HepG2 (cell line): Measurements from ENCODE around the gene KANK3. TPM values are rescaled to one million over a fixed set of nuclear protein-coding genes. Genes with fewer than 3 reads are reported as not detected.

Experiments
- CHCHD3 ChIP-seq: sonication (generic); formaldehyde crosslinking; IDR thresholded peaks from 2 replicates; pipeline ENCODE4 v1.8.0; 2022; ENCODE audit warnings: mild to moderate bottlenecking, missing genetic modification reagents, moderate library complexity
- FOSL2 ChIP-seq: sonication (generic); formaldehyde crosslinking; IDR thresholded peaks from 2 replicates; pipeline ENCODE4 v1.4.0; 2020; ENCODE audit warnings: missing genetic modification reagents
- FOXA3 ChIP-seq: IDR thresholded peaks from 2 replicates; pipeline ENCODE4 v1.6.1; 2016; ENCODE audit warnings: missing genetic modification reagents, missing compliant biosample characterization
- FOXP4 ChIP-seq: sonication (generic); formaldehyde crosslinking; IDR thresholded peaks from 2 replicates; pipeline ENCODE4 v1.4.0; 2020; ENCODE audit warnings: missing genetic modification reagents
- HIC2 ChIP-seq: sonication (generic); formaldehyde crosslinking; IDR thresholded peaks from 2 replicates; pipeline ENCODE4 v1.9.0; 2022; ENCODE audit warnings: low read depth, missing genetic modification reagents
- PLRG1 ChIP-seq: fragments of 450-650 bp; conservative IDR thresholded peaks from 2 replicates; pipeline ENCODE4 v1.6.1; 2016
- PRMT3 ChIP-seq: sonication (generic); formaldehyde crosslinking; IDR thresholded peaks from 2 replicates; pipeline ENCODE4 v1.8.1; 2022; ENCODE audit warnings: low read depth, mild to moderate bottlenecking, moderate library complexity, missing genetic modification reagents, borderline replicate concordance
- REPIN1 ChIP-seq: sonication (generic); formaldehyde crosslinking; IDR thresholded peaks from 2 replicates; pipeline ENCODE4 v1.8.0; 2022; ENCODE audit warnings: missing genetic modification reagents, low read depth, mild to moderate bottlenecking, borderline replicate concordance
- SATB2 ChIP-seq: sonication (generic); formaldehyde crosslinking; IDR thresholded peaks from 2 replicates; pipeline ENCODE4 v1.5.0; 2020; ENCODE audit warnings: missing genetic modification reagents
- SCMH1 ChIP-seq: sonication (generic); formaldehyde crosslinking; IDR thresholded peaks from 2 replicates; pipeline ENCODE4 v1.9.0; 2021; ENCODE audit warnings: missing genetic modification reagents, mild to moderate bottlenecking, borderline replicate concordance
- SIN3A ChIP-seq: IDR thresholded peaks from 2 replicates; pipeline ENCODE4 v1.6.1; 2011; ENCODE audit warnings: low read depth, mild to moderate bottlenecking, control low read depth, low read length, borderline replicate concordance
- SNAPC4 ChIP-seq: sonication (generic); formaldehyde crosslinking; IDR thresholded peaks from 2 replicates; pipeline ENCODE4 v1.4.0; 2020; ENCODE audit warnings: mild to moderate bottlenecking, missing genetic modification reagents
- SPEN ChIP-seq: sonication (generic); formaldehyde crosslinking; IDR thresholded peaks from 2 replicates; pipeline ENCODE4 v1.5.1; 2020; ENCODE audit warnings: low read depth, mild to moderate bottlenecking, missing genetic modification reagents
- STAG1 ChIP-seq: sonication (generic); formaldehyde crosslinking; IDR thresholded peaks from 2 replicates; pipeline ENCODE4 v1.4.0; 2020; ENCODE audit warnings: missing genetic modification reagents
- THAP11 ChIP-seq: IDR thresholded peaks from 2 replicates; pipeline ENCODE4 v1.6.1; 2016; ENCODE audit warnings: missing biosample characterization, missing genetic modification reagents
- ZBTB21 ChIP-seq: sonication (generic); formaldehyde crosslinking; IDR thresholded peaks from 2 replicates; pipeline ENCODE4 v1.4.0; 2020; ENCODE audit warnings: missing genetic modification reagents
- ZNF263 ChIP-seq: sonication (generic); formaldehyde crosslinking; IDR thresholded peaks from 2 replicates; pipeline ENCODE4 v1.4.0; 2020; ENCODE audit warnings: missing genetic modification reagents
- ZNF382 ChIP-seq: sonication (generic); formaldehyde crosslinking; IDR thresholded peaks from 2 replicates; pipeline ENCODE4 v1.5.0; 2020; ENCODE audit warnings: missing genetic modification reagents, mild to moderate bottlenecking, borderline replicate concordance
- ZNF570 ChIP-seq: sonication (generic); formaldehyde crosslinking; IDR thresholded peaks from 2 replicates; pipeline ENCODE4 v1.4.0; 2020; ENCODE audit warnings: mild to moderate bottlenecking, missing genetic modification reagents, borderline replicate concordance
- ZNF572 ChIP-seq: sonication (generic); formaldehyde crosslinking; IDR thresholded peaks from 2 replicates; pipeline ENCODE4 v1.5.1; 2020; ENCODE audit warnings: mild to moderate bottlenecking, missing genetic modification reagents
- ZNF83 ChIP-seq: sonication (generic); formaldehyde crosslinking; IDR thresholded peaks from 2 replicates; pipeline ENCODE4 v1.4.0; 2020; ENCODE audit warnings: missing genetic modification reagents, mild to moderate bottlenecking, borderline replicate concordance
- polyA plus RNA-seq, 8 experiments: library from polyadenylated mRNA; depleted of rRNA in 3 of 8; stranded (reverse) in 7 of 8; unstranded in 1 of 8; fragments of >200 nt; fragmentation: Illumina TruSeq in 4 of 8; extraction: Trizol in 4 of 8; gene quantifications; 2 replicates each; pipeline versions ENCODE4 v1.2.1 to v1.2.3, GENCODE V29; 2011 to 2016; ENCODE audit warnings: low read depth in 4 of 8, missing spikeins in 1 of 8, mixed read lengths in 1 of 8; ENCODE audit not compliant: insufficient read depth in 1 of 8
- total RNA-seq, 5 experiments: library from RNA; depleted of rRNA; stranded (reverse); fragments of >200 nt; fragmentation: Illumina TruSeq; extraction: Trizol; gene quantifications; 2 replicates each; pipeline ENCODE4 v1.2.3, GENCODE V29; 2016; ENCODE audit warnings: low read depth in 1 of 5

KANK3 gene
- total and polyA plus RNA-seq, 2 of the 13 experiments (the other 11 are each of a cell fraction or from before 2014, with no cell fraction given): 0.15 to 0.20 TPM

GRCh38 chr19:8355631-8356402, 12.8 kb upstream of the KANK3 start (continued):
- no peak for TF ChIP-seq SNAPC4 (CRISPR knock-in tag)
- peak; percentile 68 for TF ChIP-seq FOXA3
- peak; percentile 34; the same call in 1 of the 2 replicates for TF ChIP-seq FOXP4 (CRISPR knock-in tag)
- no peak for TF ChIP-seq SIN3A
- TF ChIP-seq ZNF83 (CRISPR knock-in tag): no peak
- TF ChIP-seq ZBTB21 (CRISPR knock-in tag): no peak
- peak; percentile 11; the same call in 1 of the 2 replicates for TF ChIP-seq SPEN (CRISPR knock-in tag)
- 0 out of 2 replicates have a peak, but pooled peaks have one; percentile 17 for TF ChIP-seq THAP11 (CRISPR knock-in tag)
- no peak for TF ChIP-seq REPIN1 (CRISPR knock-in tag)
- TF ChIP-seq FOSL2 (CRISPR knock-in tag): peak; percentile 97
- no peak for TF ChIP-seq ZNF382
- TF ChIP-seq ZNF570 (CRISPR knock-in tag): no peak
- TF ChIP-seq PRMT3: no peak
- no peak for TF ChIP-seq ZNF572
- no peak; the same call in 1 of the 2 replicates for TF ChIP-seq ZNF263
- no peak for TF ChIP-seq CHCHD3 (CRISPR knock-in tag)
- no peak for TF ChIP-seq SATB2
- TF ChIP-seq STAG1 (CRISPR knock-in tag): peak; percentile 51
- TF ChIP-seq PLRG1: no peak
- peak; percentile 29; the same call in 1 of the 2 replicates for TF ChIP-seq HIC2 (CRISPR knock-in tag)
- TF ChIP-seq SCMH1 (CRISPR knock-in tag): no peak
